GM12878 (cell line): ENCODE data around the gene ADCY7. TPM values are rescaled to one million over a fixed set of nuclear protein-coding genes. Genes with fewer than 3 reads are reported as not detected.
A peak's percentile ranks its signal among the peaks of the same experiment; 100 is the strongest.

Experiments
- ATF2 ChIP-seq: IDR thresholded peaks from 2 replicates; pipeline ENCODE4 v1.6.1; 2012; ENCODE audit warnings: low read length, inconsistent platforms
- ATF7 ChIP-seq: fragments of 450-650 bp; IDR thresholded peaks from 2 replicates; pipeline ENCODE4 v1.6.1; 2016; ENCODE audit warnings: low read depth, mild to moderate bottlenecking
- BMI1 ChIP-seq: fragments of 450-650 bp; IDR thresholded peaks from 2 replicates; pipeline ENCODE4 v1.6.1; 2016; ENCODE audit warnings: mild to moderate bottlenecking, moderate library complexity, borderline replicate concordance
- CBX5 ChIP-seq: sonication (generic); IDR thresholded peaks from 2 replicates; pipeline ENCODE4 v1.6.1; 2016; ENCODE audit warnings: low read depth, moderate library complexity, mild to moderate bottlenecking, inconsistent platforms
- E4F1 ChIP-seq: fragments of 450-650 bp; IDR thresholded peaks from 2 replicates; pipeline ENCODE4 v1.6.1; 2018; ENCODE audit warnings: borderline replicate concordance, mild to moderate bottlenecking; ENCODE audit not compliant: partially characterized antibody
- HCFC1 ChIP-seq: fragments of 150-350 bp; IDR thresholded peaks from 2 replicates; pipeline ENCODE4 v1.6.1; 2014; ENCODE audit warnings: low read length
- HSF1 ChIP-seq: fragments of 150-350 bp; IDR thresholded peaks from 2 replicates; pipeline ENCODE4 v1.6.1; 2014; ENCODE audit warnings: mild to moderate bottlenecking, low read depth, low read length
- JUNB ChIP-seq: IDR thresholded peaks from 2 replicates; pipeline ENCODE4 v1.6.1; 2016; ENCODE audit warnings: antibody characterized with exemption, mild to moderate bottlenecking
- NFYA ChIP-seq: IDR thresholded peaks from 2 replicates; pipeline ENCODE4 v1.6.1; 2011; ENCODE audit warnings: low read depth, mild to moderate bottlenecking, low read length, improper control_type of control experiment, borderline replicate concordance
- NR2C1 ChIP-seq: fragments of 450-650 bp; IDR thresholded peaks from 2 replicates; pipeline ENCODE4 v1.6.1; 2017; ENCODE audit warnings: antibody characterized with exemption, mild to moderate bottlenecking, moderate library complexity
- RUNX3 ChIP-seq: IDR thresholded peaks from 2 replicates; pipeline ENCODE4 v1.6.1; 2012; ENCODE audit warnings: low read length, inconsistent platforms
- USF2 ChIP-seq: IDR thresholded peaks from 2 replicates; pipeline ENCODE4 v1.6.1; 2011; ENCODE audit warnings: low read depth, low read length, improper control_type of control experiment, borderline replicate concordance
- ZZZ3 ChIP-seq: IDR thresholded peaks from 2 replicates; pipeline ENCODE4 v1.6.1; 2011; ENCODE audit warnings: low read depth; ENCODE audit not compliant: control insufficient read depth, insufficient read length
- polyA plus RNA-seq, 11 experiments: library from polyadenylated mRNA; depleted of rRNA in 4 of 11; unstranded in 6 of 11; stranded (reverse) in 5 of 11; fragments of >200 nt; fragmentation: Nextera tagmentation in 4 of 11; fragmentation: Illumina TruSeq in 1 of 11; extraction: Ambion mirVana in 4 of 11; extraction: Trizol in 1 of 11; gene quantifications; 1 replicate in 1 of 11; 2 replicates in 10 of 11; pipeline versions ENCODE4 v1.2.1 to v1.2.3, GENCODE V29; 2011 to 2016; ENCODE audit warnings: inconsistent platforms in 2 of 11, missing spikeins in 2 of 11, low read depth in 1 of 11
- total RNA-seq, 4 experiments: library from RNA; depleted of rRNA in 3 of 4; stranded (reverse); fragments of >200 nt in 3 of 4; fragmentation: Illumina TruSeq in 1 of 4; extraction: Trizol in 1 of 4; gene quantifications; 2 replicates each; pipeline versions ENCODE4 v1.2.1 to v1.2.3, GENCODE V29; 2013 to 2021
- TF ChIP-seq, protein P1 (sequence below): fragments of 450-650 bp; IDR thresholded peaks from 2 replicates; pipeline ENCODE4 v1.6.1; 2017; ENCODE audit warnings: mild to moderate bottlenecking, low read depth, inconsistent platforms; ENCODE audit not compliant: poor library complexity, severe bottlenecking
- TF ChIP-seq, protein P2 (sequence below): fragments of 450-650 bp; IDR thresholded peaks from 2 replicates; pipeline ENCODE4 v1.6.1; 2017; ENCODE audit warnings: low read depth, mild to moderate bottlenecking, moderate library complexity
- TF ChIP-seq, protein P3 (sequence below): fragments of 450-650 bp; conservative IDR thresholded peaks from 2 replicates; pipeline ENCODE4 v1.6.1; 2017; ENCODE audit warnings: mild to moderate bottlenecking, moderate library complexity

The ADCY7 gene
- total and polyA plus RNA-seq, 10 of the 15 experiments (the other 5 are each of a cell fraction or from before 2014, with no cell fraction given), result 1.2 to 87.9 (median 24.4) TPM

GRCh38 chr16:50276801-50277555 lies 10.6 kb downstream of the ADCY7 start (continued):
- TF ChIP-seq, protein P1, sequence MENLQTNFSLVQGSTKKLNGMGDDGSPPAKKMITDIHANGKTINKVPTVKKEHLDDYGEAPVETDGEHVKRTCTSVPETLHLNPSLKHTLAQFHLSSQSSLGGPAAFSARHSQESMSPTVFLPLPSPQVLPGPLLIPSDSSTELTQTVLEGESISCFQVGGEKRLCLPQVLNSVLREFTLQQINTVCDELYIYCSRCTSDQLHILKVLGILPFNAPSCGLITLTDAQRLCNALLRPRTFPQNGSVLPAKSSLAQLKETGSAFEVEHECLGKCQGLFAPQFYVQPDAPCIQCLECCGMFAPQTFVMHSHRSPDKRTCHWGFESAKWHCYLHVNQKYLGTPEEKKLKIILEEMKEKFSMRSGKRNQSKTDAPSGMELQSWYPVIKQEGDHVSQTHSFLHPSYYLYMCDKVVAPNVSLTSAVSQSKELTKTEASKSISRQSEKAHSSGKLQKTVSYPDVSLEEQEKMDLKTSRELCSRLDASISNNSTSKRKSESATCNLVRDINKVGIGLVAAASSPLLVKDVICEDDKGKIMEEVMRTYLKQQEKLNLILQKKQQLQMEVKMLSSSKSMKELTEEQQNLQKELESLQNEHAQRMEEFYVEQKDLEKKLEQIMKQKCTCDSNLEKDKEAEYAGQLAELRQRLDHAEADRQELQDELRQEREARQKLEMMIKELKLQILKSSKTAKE, result no peak
- TF ChIP-seq, protein P2, sequence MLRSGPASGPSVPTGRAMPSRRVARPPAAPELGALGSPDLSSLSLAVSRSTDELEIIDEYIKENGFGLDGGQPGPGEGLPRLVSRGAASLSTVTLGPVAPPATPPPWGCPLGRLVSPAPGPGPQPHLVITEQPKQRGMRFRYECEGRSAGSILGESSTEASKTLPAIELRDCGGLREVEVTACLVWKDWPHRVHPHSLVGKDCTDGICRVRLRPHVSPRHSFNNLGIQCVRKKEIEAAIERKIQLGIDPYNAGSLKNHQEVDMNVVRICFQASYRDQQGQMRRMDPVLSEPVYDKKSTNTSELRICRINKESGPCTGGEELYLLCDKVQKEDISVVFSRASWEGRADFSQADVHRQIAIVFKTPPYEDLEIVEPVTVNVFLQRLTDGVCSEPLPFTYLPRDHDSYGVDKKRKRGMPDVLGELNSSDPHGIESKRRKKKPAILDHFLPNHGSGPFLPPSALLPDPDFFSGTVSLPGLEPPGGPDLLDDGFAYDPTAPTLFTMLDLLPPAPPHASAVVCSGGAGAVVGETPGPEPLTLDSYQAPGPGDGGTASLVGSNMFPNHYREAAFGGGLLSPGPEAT, result peak; percentile 93
- TF ChIP-seq ATF7, result peak; percentile 44; the same call in 1 of the 2 replicates
- no peak for TF ChIP-seq USF2
- no peak for TF ChIP-seq HSF1
- TF ChIP-seq NR2C1, result no peak
- no peak for TF ChIP-seq HCFC1
- TF ChIP-seq JUNB, result peak; percentile 55
- TF ChIP-seq ZZZ3, result no peak
- peak; percentile 63 for TF ChIP-seq RUNX3
- TF ChIP-seq E4F1, result no peak
- TF ChIP-seq ATF2, result no peak; the same call in 1 of the 2 replicates
- TF ChIP-seq BMI1, result no peak
- TF ChIP-seq NFYA, result no peak
- 0 out of 2 replicates have a peak, but pooled peaks have one; percentile 32 for TF ChIP-seq CBX5
- TF ChIP-seq, protein P3, sequence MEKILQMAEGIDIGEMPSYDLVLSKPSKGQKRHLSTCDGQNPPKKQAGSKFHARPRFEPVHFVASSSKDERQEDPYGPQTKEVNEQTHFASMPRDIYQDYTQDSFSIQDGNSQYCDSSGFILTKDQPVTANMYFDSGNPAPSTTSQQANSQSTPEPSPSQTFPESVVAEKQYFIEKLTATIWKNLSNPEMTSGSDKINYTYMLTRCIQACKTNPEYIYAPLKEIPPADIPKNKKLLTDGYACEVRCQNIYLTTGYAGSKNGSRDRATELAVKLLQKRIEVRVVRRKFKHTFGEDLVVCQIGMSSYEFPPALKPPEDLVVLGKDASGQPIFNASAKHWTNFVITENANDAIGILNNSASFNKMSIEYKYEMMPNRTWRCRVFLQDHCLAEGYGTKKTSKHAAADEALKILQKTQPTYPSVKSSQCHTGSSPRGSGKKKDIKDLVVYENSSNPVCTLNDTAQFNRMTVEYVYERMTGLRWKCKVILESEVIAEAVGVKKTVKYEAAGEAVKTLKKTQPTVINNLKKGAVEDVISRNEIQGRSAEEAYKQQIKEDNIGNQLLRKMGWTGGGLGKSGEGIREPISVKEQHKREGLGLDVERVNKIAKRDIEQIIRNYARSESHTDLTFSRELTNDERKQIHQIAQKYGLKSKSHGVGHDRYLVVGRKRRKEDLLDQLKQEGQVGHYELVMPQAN, result 0 out of 2 replicates have a peak, but pooled peaks have one; percentile 23
